NCI-H2171 treated with DMSO at 0.1 percent for 48 hours (cell line): Measurements from ENCODE around the gene TBC1D9B.
A peak's percentile ranks its signal among the peaks of the same experiment; 100 is the strongest.

Source experiments
- DNase-seq: peaks from one replicate; lab custom pipeline; 2025; lab: John Stamatoyannopoulos, UW

The TBC1D9B gene

DNA sequence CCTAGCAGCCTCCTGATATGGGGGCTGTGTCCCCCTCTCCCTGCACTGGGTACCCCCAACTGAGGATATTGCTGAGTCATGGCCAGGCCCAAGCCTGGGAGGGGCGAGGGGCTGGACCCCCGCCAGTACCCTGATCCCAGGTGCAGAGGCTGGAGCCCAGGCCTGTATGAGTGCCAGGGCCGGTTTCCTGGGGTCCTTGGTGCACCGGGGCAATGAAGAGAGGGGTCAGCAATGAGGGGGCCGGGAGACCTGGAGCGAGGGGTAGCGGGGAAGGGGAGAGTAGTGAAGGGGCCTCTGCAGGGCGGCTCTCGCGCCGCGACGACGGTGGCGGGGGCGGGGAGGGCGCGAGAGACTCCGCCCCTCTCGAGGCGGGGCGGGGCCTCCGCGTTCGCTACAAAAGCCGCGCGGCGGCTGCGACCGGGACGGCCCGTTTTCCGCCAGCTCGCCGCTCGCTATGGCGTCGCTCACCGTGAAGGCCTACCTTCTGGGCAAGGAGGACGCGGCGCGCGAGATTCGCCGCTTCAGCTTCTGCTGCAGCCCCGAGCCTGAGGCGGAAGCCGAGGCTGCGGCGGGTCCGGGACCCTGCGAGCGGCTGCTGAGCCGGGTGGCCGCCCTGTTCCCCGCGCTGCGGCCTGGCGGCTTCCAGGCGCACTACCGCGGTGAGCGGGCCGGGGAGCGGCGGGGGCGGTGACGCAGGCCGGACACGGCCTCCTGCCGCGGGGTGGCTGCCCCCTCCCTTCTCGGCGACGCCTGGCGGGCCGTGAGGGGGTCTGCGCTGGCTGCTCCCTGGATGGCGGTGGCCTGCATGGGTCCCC lies 87.0 kb downstream of the TBC1D9B start, which contains the start of gene SQSTM1:
TSS of gene SQSTM1 (plus strand) at position 423 of the 815 bp plus-strand sequence. CDS start at position 455, 32 bp downstream.
- DNase-seq, result peak; percentile 42

GRCh38 chr5:179820127-179820482 lies 87.6 kb downstream of the TBC1D9B start:
- no peak for DNase-seq

GRCh38 chr5:179819296-179820126 lies 88.2 kb downstream of the TBC1D9B start:
- peak; percentile 2 for DNase-seq

GRCh38 chr5:179818746-179819295 lies 88.9 kb downstream of the TBC1D9B start:
- DNase-seq, result peak; percentile 35

GRCh38 chr5:179817890-179818745 lies 89.6 kb downstream of the TBC1D9B start:
- DNase-seq, result no peak

- DNase-seq, result no peak
These were observed 90.2 kb downstream of the TBC1D9B start for GRCh38 chr5:179817470-179817840.

- no peak for DNase-seq
These were observed 90.8 kb downstream of the TBC1D9B start for GRCh38 chr5:179816796-179817469.

DNA sequence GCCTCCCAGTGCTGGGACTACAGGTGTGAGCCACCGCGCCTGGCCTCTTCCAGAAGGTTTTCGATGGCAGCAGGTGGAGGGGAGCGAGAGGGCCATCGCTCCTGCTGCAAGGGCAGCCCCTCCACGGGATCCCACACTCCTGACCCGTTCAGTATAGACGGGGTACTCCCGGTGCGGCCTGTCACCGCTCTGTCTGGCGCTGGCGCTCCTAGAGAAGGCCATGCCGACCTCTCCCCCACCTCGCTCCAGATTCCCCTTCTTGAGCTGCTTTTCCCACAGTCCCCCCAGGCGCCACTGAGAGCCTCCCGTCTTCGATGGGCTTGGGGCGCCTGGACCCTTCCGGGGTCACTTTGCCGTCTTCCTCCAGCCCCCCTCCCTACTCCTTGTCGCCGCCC lies 91.3 kb downstream of the TBC1D9B start:
- DNase-seq, result no peak

- DNase-seq, result no peak
These were observed 92.0 kb downstream of the TBC1D9B start for GRCh38 chr5:179815491-179816249.

- no peak for DNase-seq
These were observed 93.6 kb downstream of the TBC1D9B start for GRCh38 chr5:179814090-179814489.

DNA sequence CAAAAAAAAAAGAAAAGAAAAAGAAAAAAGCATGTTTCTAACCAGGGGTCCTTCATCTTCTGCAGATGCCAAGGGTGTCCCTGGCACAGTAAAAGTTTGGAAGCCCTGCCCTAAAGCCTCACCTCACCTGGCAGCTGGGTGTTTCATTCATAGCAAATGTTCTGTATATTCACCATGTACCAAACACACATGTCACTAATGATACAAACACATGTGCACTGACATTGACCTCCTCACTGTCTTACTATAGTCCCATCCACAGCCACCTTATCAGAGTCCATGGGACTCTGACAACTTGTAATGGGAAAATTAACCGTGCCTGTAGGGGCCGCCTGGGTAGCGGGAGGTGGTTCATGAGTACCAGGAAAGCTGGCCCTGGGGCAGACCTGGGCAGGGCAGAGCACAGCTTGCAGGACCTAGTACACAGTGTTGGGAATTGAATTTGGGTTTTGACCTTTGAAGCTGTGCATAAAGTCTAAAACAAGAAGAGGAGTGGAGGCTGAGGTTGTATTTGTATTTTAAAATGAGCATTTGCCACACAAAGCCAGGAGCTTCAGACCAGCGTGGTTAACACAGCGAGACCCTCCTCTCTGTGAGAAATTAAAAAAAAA lies 94.6 kb downstream of the TBC1D9B start:
- DNase-seq, result no peak

- no peak for DNase-seq
These were observed 95.4 kb downstream of the TBC1D9B start for GRCh38 chr5:179812135-179812825.
